NAMALWA (cell line): ENCODE measurements around the gene GALNT7.

Experiments used
- DNase-seq: peaks from one replicate; pipeline ENCODE4 v3.0.0-alpha.2; 2015; ENCODE audit warnings: low spot score

The GALNT7 gene

GRCh38 chr4:173237152-173237551 lies 68.5 kb downstream of the GALNT7 start:
- DNase-seq = peak; percentile 43

GRCh38 chr4:173237762-173238161 lies 69.2 kb downstream of the GALNT7 start:
- DNase-seq = no peak

GRCh38 chr4:173240696-173241095 lies 72.1 kb downstream of the GALNT7 start:
- DNase-seq = no peak

GRCh38 chr4:173242466-173243250 lies 74.0 kb downstream of the GALNT7 start:
- DNase-seq = no peak

- DNase-seq = no peak
Observed at GRCh38 chr4:173243321-173243720, 74.7 kb downstream of the GALNT7 start.

- DNase-seq = peak; percentile 69
Observed at GRCh38 chr4:173243917-173244658, 75.5 kb downstream of the GALNT7 start.

- DNase-seq = peak; percentile 32
Observed at GRCh38 chr4:173245952-173246351, 77.3 kb downstream of the GALNT7 start.

GRCh38 chr4:173246719-173247118 lies 78.1 kb downstream of the GALNT7 start:
- DNase-seq = peak; percentile 81

GRCh38 chr4:173247321-173247720 lies 78.7 kb downstream of the GALNT7 start:
- DNase-seq = peak; percentile 60

- DNase-seq = no peak
Observed at GRCh38 chr4:173248690-173249089, 80.1 kb downstream of the GALNT7 start.

GRCh38 chr4:173252024-173252935 lies 83.7 kb downstream of the GALNT7 start:
- peak; percentile 95 for DNase-seq

- no peak for DNase-seq
Observed at GRCh38 chr4:173253561-173253960, 85.0 kb downstream of the GALNT7 start.

- DNase-seq = no peak
Observed at GRCh38 chr4:173254646-173255045, 86.0 kb downstream of the GALNT7 start.

GRCh38 chr4:173256825-173257224 lies 88.2 kb downstream of the GALNT7 start:
- no peak for DNase-seq

GRCh38 chr4:173257732-173258717 lies 89.4 kb downstream of the GALNT7 start:
- peak; percentile 81 for DNase-seq

GRCh38 chr4:173258866-173259265 lies 90.3 kb downstream of the GALNT7 start:
- DNase-seq = no peak

- no peak for DNase-seq
Observed at GRCh38 chr4:173259310-173259709, 90.7 kb downstream of the GALNT7 start.

GRCh38 chr4:173261052-173261451 lies 92.4 kb downstream of the GALNT7 start:
- DNase-seq = no peak

- DNase-seq = no peak
Observed at GRCh38 chr4:173262375-173262774, 93.8 kb downstream of the GALNT7 start.

- no peak for DNase-seq
Observed at GRCh38 chr4:173264245-173264644, 95.6 kb downstream of the GALNT7 start.

GRCh38 chr4:173264684-173265185 lies 96.1 kb downstream of the GALNT7 start:
- peak; percentile 82 for DNase-seq
